GM23338 (cell line): ENCODE measurements around the gene CACNA1H.

Experiments used
- CREB1 ChIP-seq: fragments of 250-450 bp; sonication (Bioruptor Pico); IDR thresholded peaks from 2 replicates; pipeline ENCODE4 v1.5.0; 2020; ENCODE audit warnings: low read depth, mild to moderate bottlenecking, moderate library complexity
- EZH2 ChIP-seq: fragments of 200-600 bp; sonication (generic); IDR thresholded peaks from one replicate; pipeline ENCODE4 v1.8.0; 2017; ENCODE audit warnings: antibody characterized with exemption, mild to moderate bottlenecking, low read depth; ENCODE audit not compliant: unreplicated experiment
- EZH2phosphoT487 ChIP-seq: fragments of 200-600 bp; sonication (generic); IDR thresholded peaks from one replicate; pipeline ENCODE4 v1.8.1; 2018; ENCODE audit warnings: antibody characterized with exemption; ENCODE audit not compliant: unreplicated experiment
- JUNB ChIP-seq: IDR thresholded peaks from one replicate; pipeline ENCODE4 v1.6.1; 2016; ENCODE audit warnings: antibody characterized with exemption; ENCODE audit not compliant: unreplicated experiment
- NANOG ChIP-seq: IDR thresholded peaks from 2 replicates; pipeline ENCODE4 v1.6.1; 2016; ENCODE audit warnings: antibody characterized with exemption, borderline replicate concordance
- POLR2AphosphoS5 ChIP-seq: IDR thresholded peaks from 2 replicates; pipeline ENCODE4 v1.6.1; 2016; ENCODE audit warnings: antibody characterized with exemption, low read depth
- STAT1 ChIP-seq: IDR thresholded peaks from one replicate; pipeline ENCODE4 v1.6.1; 2016; ENCODE audit warnings: antibody characterized with exemption; ENCODE audit not compliant: unreplicated experiment
- ZNF114 ChIP-seq: fragments of 250-450 bp; sonication (Bioruptor Pico); IDR thresholded peaks from 2 replicates; pipeline ENCODE4 v1.5.0; 2020; ENCODE audit warnings: mild to moderate bottlenecking, moderate library complexity
- ZNF331 ChIP-seq: fragments of 250-450 bp; sonication (Bioruptor Pico); IDR thresholded peaks from 2 replicates; pipeline ENCODE4 v1.5.0; 2020; ENCODE audit warnings: low read depth, mild to moderate bottlenecking, moderate library complexity
- ZNF462 ChIP-seq: fragments of 250-450 bp; sonication (Bioruptor Pico); IDR thresholded peaks from 2 replicates; pipeline ENCODE4 v1.5.0; 2020; ENCODE audit warnings: mild to moderate bottlenecking, moderate library complexity
- TF ChIP-seq, protein P1 (sequence below), 2 experiments: fragments of 200-600 bp in 1 of 2; sonication (generic) in 1 of 2; conservative IDR thresholded peaks; 2 replicates each; pipeline versions ENCODE4 v1.5.1 to v1.6.1; 2016 to 2017; ENCODE audit warnings: antibody characterized with exemption in 2 of 2, low read depth in 2 of 2, mild to moderate bottlenecking in 2 of 2, moderate library complexity in 1 of 2
- TF ChIP-seq, protein P2 (sequence below): IDR thresholded peaks from one replicate; pipeline ENCODE4 v1.6.1; 2018; ENCODE audit warnings: antibody characterized with exemption; ENCODE audit not compliant: unreplicated experiment
- TF ChIP-seq, protein P3 (sequence below): IDR thresholded peaks from 2 replicates; pipeline ENCODE4 v1.6.1; 2016; ENCODE audit warnings: antibody characterized with exemption

GRCh38 chr16:1107731-1108130 lies 45.2 kb upstream of the CACNA1H start:
- TF ChIP-seq CREB1 (CRISPR knock-in tag) = no peak
- no peak for TF ChIP-seq EZH2
- TF ChIP-seq STAT1 = no peak
- TF ChIP-seq NANOG = no peak
- TF ChIP-seq, protein P1, sequence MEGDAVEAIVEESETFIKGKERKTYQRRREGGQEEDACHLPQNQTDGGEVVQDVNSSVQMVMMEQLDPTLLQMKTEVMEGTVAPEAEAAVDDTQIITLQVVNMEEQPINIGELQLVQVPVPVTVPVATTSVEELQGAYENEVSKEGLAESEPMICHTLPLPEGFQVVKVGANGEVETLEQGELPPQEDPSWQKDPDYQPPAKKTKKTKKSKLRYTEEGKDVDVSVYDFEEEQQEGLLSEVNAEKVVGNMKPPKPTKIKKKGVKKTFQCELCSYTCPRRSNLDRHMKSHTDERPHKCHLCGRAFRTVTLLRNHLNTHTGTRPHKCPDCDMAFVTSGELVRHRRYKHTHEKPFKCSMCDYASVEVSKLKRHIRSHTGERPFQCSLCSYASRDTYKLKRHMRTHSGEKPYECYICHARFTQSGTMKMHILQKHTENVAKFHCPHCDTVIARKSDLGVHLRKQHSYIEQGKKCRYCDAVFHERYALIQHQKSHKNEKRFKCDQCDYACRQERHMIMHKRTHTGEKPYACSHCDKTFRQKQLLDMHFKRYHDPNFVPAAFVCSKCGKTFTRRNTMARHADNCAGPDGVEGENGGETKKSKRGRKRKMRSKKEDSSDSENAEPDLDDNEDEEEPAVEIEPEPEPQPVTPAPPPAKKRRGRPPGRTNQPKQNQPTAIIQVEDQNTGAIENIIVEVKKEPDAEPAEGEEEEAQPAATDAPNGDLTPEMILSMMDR (conservative IDR thresholded peaks at IDR 0.05; ENCODE audit: low read depth in 2 of 2) = no peak
- no peak for TF ChIP-seq POLR2AphosphoS5
- TF ChIP-seq, protein P2, sequence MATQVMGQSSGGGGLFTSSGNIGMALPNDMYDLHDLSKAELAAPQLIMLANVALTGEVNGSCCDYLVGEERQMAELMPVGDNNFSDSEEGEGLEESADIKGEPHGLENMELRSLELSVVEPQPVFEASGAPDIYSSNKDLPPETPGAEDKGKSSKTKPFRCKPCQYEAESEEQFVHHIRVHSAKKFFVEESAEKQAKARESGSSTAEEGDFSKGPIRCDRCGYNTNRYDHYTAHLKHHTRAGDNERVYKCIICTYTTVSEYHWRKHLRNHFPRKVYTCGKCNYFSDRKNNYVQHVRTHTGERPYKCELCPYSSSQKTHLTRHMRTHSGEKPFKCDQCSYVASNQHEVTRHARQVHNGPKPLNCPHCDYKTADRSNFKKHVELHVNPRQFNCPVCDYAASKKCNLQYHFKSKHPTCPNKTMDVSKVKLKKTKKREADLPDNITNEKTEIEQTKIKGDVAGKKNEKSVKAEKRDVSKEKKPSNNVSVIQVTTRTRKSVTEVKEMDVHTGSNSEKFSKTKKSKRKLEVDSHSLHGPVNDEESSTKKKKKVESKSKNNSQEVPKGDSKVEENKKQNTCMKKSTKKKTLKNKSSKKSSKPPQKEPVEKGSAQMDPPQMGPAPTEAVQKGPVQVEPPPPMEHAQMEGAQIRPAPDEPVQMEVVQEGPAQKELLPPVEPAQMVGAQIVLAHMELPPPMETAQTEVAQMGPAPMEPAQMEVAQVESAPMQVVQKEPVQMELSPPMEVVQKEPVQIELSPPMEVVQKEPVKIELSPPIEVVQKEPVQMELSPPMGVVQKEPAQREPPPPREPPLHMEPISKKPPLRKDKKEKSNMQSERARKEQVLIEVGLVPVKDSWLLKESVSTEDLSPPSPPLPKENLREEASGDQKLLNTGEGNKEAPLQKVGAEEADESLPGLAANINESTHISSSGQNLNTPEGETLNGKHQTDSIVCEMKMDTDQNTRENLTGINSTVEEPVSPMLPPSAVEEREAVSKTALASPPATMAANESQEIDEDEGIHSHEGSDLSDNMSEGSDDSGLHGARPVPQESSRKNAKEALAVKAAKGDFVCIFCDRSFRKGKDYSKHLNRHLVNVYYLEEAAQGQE = no peak
- no peak for TF ChIP-seq ZNF114 (CRISPR knock-in tag)
- no peak for TF ChIP-seq EZH2phosphoT487
- TF ChIP-seq, protein P3, sequence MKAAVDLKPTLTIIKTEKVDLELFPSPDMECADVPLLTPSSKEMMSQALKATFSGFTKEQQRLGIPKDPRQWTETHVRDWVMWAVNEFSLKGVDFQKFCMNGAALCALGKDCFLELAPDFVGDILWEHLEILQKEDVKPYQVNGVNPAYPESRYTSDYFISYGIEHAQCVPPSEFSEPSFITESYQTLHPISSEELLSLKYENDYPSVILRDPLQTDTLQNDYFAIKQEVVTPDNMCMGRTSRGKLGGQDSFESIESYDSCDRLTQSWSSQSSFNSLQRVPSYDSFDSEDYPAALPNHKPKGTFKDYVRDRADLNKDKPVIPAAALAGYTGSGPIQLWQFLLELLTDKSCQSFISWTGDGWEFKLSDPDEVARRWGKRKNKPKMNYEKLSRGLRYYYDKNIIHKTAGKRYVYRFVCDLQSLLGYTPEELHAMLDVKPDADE = no peak
- no peak for TF ChIP-seq JUNB
- no peak for TF ChIP-seq ZNF331 (CRISPR knock-in tag)
- TF ChIP-seq ZNF462 (CRISPR knock-in tag) = no peak
